HPDE6-E6E7 (cell line): ENCODE measurements around the gene FEM1A.
A peak's percentile ranks its signal among the peaks of the same experiment; 100 is the strongest.
"Not testable (repeated sequence)": the region's sequence is repeated elsewhere in the genome, so short reads cannot be mapped to it uniquely, and the experiment has no call there.

ENCODE experiments used
- DNase-seq: peaks from one replicate; pipeline ENCODE4 v3.0.0; 2011; ENCODE audit warnings: missing footprints; ENCODE audit errors: extremely low spot score

Gene FEM1A

GRCh38 chr19:4774136-4774535 lies 17.4 kb upstream of the FEM1A start:
- DNase-seq, result no peak

- no peak for DNase-seq
Measured at GRCh38 chr19:4775627-4776152, 15.8 kb upstream of the FEM1A start.

- no peak for DNase-seq
Measured at GRCh38 chr19:4776436-4777211, 14.9 kb upstream of the FEM1A start.

- not testable (repeated sequence) for DNase-seq
Measured at GRCh38 chr19:4778124-4778523, 13.4 kb upstream of the FEM1A start.

GRCh38 chr19:4780860-4781259 lies 10.7 kb upstream of the FEM1A start:
- DNase-seq, result no peak

- DNase-seq, result no peak
Measured at GRCh38 chr19:4781801-4782200, 9.7 kb upstream of the FEM1A start.

- not testable (repeated sequence) for DNase-seq
Measured at GRCh38 chr19:4786412-4787016, 5.0 kb upstream of the FEM1A start.

- DNase-seq, result not testable (repeated sequence)
Measured at GRCh38 chr19:4792019-4792865, 708 bp downstream of the FEM1A start.

GRCh38 chr19:4792866-4793195 lies 1.3 kb downstream of the FEM1A start:
- not testable (repeated sequence) for DNase-seq

GRCh38 chr19:4793278-4793677 lies 1.7 kb downstream of the FEM1A start:
- not testable (repeated sequence) for DNase-seq

- DNase-seq, result peak; percentile 54
Measured at GRCh38 chr19:4794971-4795370, 3.4 kb downstream of the FEM1A start.

GRCh38 chr19:4795400-4795799 lies 3.9 kb downstream of the FEM1A start:
- DNase-seq, result no peak

- peak; percentile 63 for DNase-seq
Measured at GRCh38 chr19:4800591-4801081, 9.1 kb downstream of the FEM1A start.

GRCh38 chr19:4801085-4801619 lies 9.6 kb downstream of the FEM1A start:
- DNase-seq, result no peak

GRCh38 chr19:4802711-4803110 lies 11.2 kb downstream of the FEM1A start:
- no peak for DNase-seq

- DNase-seq, result peak; percentile 37
Measured at GRCh38 chr19:4803736-4804695, 12.5 kb downstream of the FEM1A start.

- DNase-seq, result not testable (repeated sequence)
Measured at GRCh38 chr19:4805140-4805539, 13.6 kb downstream of the FEM1A start.

GRCh38 chr19:4806384-4806783 lies 14.8 kb downstream of the FEM1A start:
- no peak for DNase-seq

GRCh38 chr19:4807188-4807587 lies 15.7 kb downstream of the FEM1A start:
- no peak for DNase-seq

GRCh38 chr19:4811328-4812131 lies 20.0 kb downstream of the FEM1A start:
- peak; percentile 42 for DNase-seq
